GM21529 (cell line): ENCODE measurements around the gene MMP15.
"Not testable (repeated sequence)": the region's sequence is repeated elsewhere in the genome, so short reads cannot be mapped to it uniquely, and the experiment has no call there.

ENCODE experiments used
- ATAC-seq: cut with Tn5 transposase; IDR thresholded peaks from one replicate; pipeline ENCODE4 v1.9.1; 2021; ENCODE audit not compliant: unreplicated experiment

The MMP15 gene

GRCh38 chr16:58025351-58026138 is at the start of gene MMP15:
MMP15 (plus strand) TSS chr16:58025754; CDS start chr16:58026351, 597 bp downstream.
- peak; percentile 57 for ATAC-seq

- ATAC-seq = no peak
Observed at GRCh38 chr16:57976331-57976796, 49.2 kb upstream of the MMP15 start.

GRCh38 chr16:57977418-57978069 is 48.0 kb upstream of the MMP15 start:
- ATAC-seq = no peak

- ATAC-seq = not testable (repeated sequence)
Observed at GRCh38 chr16:57978070-57978465, 47.5 kb upstream of the MMP15 start.

GRCh38 chr16:57979006-57979585 is 46.5 kb upstream of the MMP15 start:
- no peak for ATAC-seq

GRCh38 chr16:57981636-57982035 is 43.9 kb upstream of the MMP15 start:
- no peak for ATAC-seq

GRCh38 chr16:57982385-57982784 is 43.2 kb upstream of the MMP15 start:
- ATAC-seq = no peak

GRCh38 chr16:57984443-57985203 is 40.9 kb upstream of the MMP15 start:
- peak; percentile 71 for ATAC-seq

- ATAC-seq = no peak
Observed at GRCh38 chr16:57985204-57986181, 40.1 kb upstream of the MMP15 start.

- no peak for ATAC-seq
Observed at GRCh38 chr16:57986196-57986595, 39.4 kb upstream of the MMP15 start.

GRCh38 chr16:57987441-57988177 is 37.9 kb upstream of the MMP15 start:
- ATAC-seq = no peak

GRCh38 chr16:57988929-57989328 is 36.6 kb upstream of the MMP15 start:
- ATAC-seq = no peak

GRCh38 chr16:57991551-57992059 is 33.9 kb upstream of the MMP15 start:
- ATAC-seq = no peak

- no peak for ATAC-seq
Observed at GRCh38 chr16:57992084-57992483, 33.5 kb upstream of the MMP15 start.

GRCh38 chr16:57993438-57993837 is 32.1 kb upstream of the MMP15 start:
- no peak for ATAC-seq

- ATAC-seq = no peak
Observed at GRCh38 chr16:57993897-57994296, 31.7 kb upstream of the MMP15 start.

GRCh38 chr16:57994361-57994760 is 31.2 kb upstream of the MMP15 start:
- no peak for ATAC-seq

GRCh38 chr16:57994778-57995177 is 30.8 kb upstream of the MMP15 start:
- peak; percentile 65 for ATAC-seq

- no peak for ATAC-seq
Observed at GRCh38 chr16:57995721-57996405, 29.7 kb upstream of the MMP15 start.
